ENCODE results near the gene FCN2. TPM values are rescaled to one million over a fixed set of nuclear protein-coding genes. Genes with fewer than 3 reads are reported as not detected.

Gene FCN2
- total RNA-seq, 1 experiment from 2014 or later: not detected

DNA sequence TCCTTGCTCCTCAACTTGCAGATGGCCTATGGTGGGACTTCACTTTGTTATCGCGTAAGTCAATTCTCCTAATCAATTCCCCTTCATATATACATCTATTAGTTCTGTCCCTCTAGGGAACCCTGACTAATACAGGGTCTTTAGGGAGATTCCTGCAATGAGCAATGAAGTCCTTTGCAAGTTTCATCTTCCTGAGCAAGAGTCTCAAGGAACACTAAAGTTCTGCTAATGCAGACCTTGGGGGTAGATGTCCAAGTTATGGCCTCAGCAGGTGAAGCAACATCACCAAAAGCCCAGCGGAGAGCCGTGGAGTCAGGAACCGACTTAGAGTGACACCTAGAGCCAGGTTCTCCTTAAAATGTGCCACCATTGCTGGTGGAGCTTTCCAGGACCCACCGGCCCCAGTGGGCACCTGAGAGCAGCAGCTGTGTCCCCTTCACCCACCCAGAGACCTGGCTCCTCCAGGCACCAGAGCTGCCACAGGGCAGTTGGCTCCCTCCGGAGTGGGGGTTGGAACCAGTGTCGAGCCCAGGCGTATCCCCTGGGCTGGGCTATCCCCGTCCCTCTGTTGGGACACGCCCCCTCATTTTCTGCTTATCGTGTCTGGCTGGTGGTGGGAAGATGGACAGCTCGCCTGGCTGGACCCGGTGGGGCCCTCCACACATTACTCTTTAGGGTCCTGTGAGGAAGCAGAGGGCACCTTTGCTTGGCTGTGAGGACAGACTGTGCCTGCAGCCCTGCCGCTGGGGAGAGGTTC is 48.0 kb downstream of the FCN2 start (continued):
- TF ChIP-seq SP1 (IDR thresholded peaks at IDR 0.05; ENCODE audit: low read depth) (no peak), ELF1 (IDR thresholded peaks at IDR 0.05; ENCODE audit: borderline replicate concordance, low read depth) (no peak), SIN3A (IDR thresholded peaks at IDR 0.05; ENCODE audit: low read depth) (no peak), TCF7L2 (IDR thresholded peaks at IDR 0.05; ENCODE audit: borderline replicate concordance, extremely low read depth, insufficient read depth, insufficient read length) (no peak), EGR1 (IDR thresholded peaks at IDR 0.05; ENCODE audit: low read depth) (no peak), JUND (IDR thresholded peaks at IDR 0.05) (no peak), YY1 (IDR thresholded peaks at IDR 0.05; ENCODE audit: extremely low read depth, insufficient replicate concordance, low read depth, low read length) (no peak), CEBPB (IDR thresholded peaks at IDR 0.05; ENCODE audit: low read depth) (no peak)
- TF ChIP-seq, protein P1, sequence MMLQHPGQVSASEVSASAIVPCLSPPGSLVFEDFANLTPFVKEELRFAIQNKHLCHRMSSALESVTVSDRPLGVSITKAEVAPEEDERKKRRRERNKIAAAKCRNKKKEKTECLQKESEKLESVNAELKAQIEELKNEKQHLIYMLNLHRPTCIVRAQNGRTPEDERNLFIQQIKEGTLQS (IDR thresholded peaks at IDR 0.05): no peak

DNA sequence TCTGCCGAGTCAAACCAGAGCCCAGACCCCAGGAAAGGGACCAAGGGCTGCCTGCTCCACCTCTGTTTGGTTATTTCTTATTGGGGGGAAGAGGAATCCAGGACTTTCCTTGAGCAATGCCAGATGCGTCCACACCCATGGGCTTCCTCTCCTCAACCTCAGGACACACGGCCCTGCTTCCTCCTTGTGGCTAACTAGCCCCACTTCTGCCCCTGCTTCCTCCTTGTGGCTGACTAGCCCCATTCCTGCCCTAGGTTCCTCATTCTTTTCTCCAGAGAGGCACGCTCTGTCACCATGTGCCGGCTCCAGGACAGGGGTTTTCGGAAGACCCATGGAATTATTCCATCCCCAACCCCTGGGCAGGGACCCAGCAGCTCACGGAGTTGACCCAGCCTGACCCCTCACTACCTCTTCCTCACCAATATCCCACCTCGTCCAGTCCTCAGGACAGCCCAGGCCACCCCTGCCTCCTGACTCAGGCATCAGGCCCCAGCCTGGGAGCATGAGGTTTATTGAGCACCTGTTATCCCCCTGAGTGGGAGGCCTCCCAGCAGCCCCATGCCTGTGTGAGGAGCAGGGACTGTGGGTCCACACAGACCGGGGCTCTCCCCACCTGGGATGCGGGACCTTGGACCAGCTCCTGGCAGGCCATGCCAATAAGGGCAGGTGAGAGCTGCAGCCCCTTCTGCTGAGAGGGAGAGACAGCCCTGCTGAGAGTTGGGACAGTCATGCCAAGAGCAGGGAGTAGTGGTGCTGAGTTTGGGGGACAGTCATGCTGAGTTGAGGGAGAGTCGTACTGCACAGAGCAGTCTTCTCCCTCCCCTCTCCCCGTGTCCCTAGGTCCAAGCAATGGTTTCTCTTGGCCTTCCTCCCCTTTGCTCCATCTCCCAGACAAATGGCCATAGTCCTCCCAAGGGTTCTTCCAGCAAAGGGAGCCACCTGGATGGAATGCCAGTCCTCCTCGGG is 48.9 kb downstream of the FCN2 start:
- ChIA-PET POLR2A (no interaction called here), CTCF (no interaction called here), RAD21 (ENCODE audit: low non-redundant PET in 1 of 2, low total read pairs in 2 of 2, uncharacterized antibody in 2 of 2, unreplicated experiment in 2 of 2) (no interaction called here)
- Histone ChIP-seq H3K4me3 (replicated peaks in 1 of 2; ENCODE audit: low read depth in 1 of 2, low read length in 2 of 2) (no peak overlapping the region), H3K4me1 (ENCODE audit: control insufficient read depth in 1 of 2, insufficient read depth in 2 of 2, low read length in 2 of 2) (no peaks in the 10 kb centered on the region), H4K20me1 (ENCODE audit: insufficient read depth) (no peaks in the 10 kb centered on the region), H3K27me3 (ENCODE audit: insufficient read depth, low read length) (peaks cover 6% of the 10 kb centered on the region; the same call in 1 of the 2 replicates), H3K9me3 (ENCODE audit: control insufficient read depth in 1 of 2, insufficient read depth in 1 of 2, low read depth in 1 of 2, low read length in 2 of 2) (no peaks in the 10 kb centered on the region), H3K4me2 (ENCODE audit: low read length) (no peak overlapping the region), H3K9ac (ENCODE audit: low read length) (no peak overlapping the region), H3K36me3 (ENCODE audit: control insufficient read depth in 1 of 2, insufficient read depth in 2 of 2, low read length in 2 of 2) (no peaks in the 10 kb centered on the region), H3K79me2 (ENCODE audit: insufficient read depth, low read length) (no peaks in the 10 kb centered on the region), H2AFZ (ENCODE audit: low read depth, low read length, poor library complexity, severe bottlenecking) (no peak overlapping the region), H3K9me2 (ENCODE audit: insufficient read depth) (no peaks in the 10 kb centered on the region), H3K27ac (ENCODE audit: low read depth, low read length) (no peak overlapping the region)
- no TSS peak for BruUV-seq (replicated peaks)
- no peak for DNase-seq (ENCODE audit: low read depth, low spot score)
- ATAC-seq: no peak
- intact Hi-C loops (cut with micrococcal nuclease): no loop called here
- no peak for TF ChIP-seq FOSL1 (IDR thresholded peaks at IDR 0.05; ENCODE audit: low read depth)
- TF ChIP-seq SP1 (IDR thresholded peaks at IDR 0.05; ENCODE audit: low read depth): no peak
- no peak for TF ChIP-seq ZNF274 (IDR thresholded peaks at IDR 0.05; ENCODE audit: low read depth, low read length)
- TF ChIP-seq, protein P2, sequence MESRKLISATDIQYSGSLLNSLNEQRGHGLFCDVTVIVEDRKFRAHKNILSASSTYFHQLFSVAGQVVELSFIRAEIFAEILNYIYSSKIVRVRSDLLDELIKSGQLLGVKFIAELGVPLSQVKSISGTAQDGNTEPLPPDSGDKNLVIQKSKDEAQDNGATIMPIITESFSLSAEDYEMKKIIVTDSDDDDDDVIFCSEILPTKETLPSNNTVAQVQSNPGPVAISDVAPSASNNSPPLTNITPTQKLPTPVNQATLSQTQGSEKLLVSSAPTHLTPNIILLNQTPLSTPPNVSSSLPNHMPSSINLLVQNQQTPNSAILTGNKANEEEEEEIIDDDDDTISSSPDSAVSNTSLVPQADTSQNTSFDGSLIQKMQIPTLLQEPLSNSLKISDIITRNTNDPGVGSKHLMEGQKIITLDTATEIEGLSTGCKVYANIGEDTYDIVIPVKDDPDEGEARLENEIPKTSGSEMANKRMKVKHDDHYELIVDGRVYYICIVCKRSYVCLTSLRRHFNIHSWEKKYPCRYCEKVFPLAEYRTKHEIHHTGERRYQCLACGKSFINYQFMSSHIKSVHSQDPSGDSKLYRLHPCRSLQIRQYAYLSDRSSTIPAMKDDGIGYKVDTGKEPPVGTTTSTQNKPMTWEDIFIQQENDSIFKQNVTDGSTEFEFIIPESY (IDR thresholded peaks at IDR 0.05; ENCODE audit: extremely low read depth, insufficient replicate concordance, low read length): no peak
- no peak for TF ChIP-seq EZH2 (IDR thresholded peaks at IDR 0.05)
- TF ChIP-seq, protein P3, sequence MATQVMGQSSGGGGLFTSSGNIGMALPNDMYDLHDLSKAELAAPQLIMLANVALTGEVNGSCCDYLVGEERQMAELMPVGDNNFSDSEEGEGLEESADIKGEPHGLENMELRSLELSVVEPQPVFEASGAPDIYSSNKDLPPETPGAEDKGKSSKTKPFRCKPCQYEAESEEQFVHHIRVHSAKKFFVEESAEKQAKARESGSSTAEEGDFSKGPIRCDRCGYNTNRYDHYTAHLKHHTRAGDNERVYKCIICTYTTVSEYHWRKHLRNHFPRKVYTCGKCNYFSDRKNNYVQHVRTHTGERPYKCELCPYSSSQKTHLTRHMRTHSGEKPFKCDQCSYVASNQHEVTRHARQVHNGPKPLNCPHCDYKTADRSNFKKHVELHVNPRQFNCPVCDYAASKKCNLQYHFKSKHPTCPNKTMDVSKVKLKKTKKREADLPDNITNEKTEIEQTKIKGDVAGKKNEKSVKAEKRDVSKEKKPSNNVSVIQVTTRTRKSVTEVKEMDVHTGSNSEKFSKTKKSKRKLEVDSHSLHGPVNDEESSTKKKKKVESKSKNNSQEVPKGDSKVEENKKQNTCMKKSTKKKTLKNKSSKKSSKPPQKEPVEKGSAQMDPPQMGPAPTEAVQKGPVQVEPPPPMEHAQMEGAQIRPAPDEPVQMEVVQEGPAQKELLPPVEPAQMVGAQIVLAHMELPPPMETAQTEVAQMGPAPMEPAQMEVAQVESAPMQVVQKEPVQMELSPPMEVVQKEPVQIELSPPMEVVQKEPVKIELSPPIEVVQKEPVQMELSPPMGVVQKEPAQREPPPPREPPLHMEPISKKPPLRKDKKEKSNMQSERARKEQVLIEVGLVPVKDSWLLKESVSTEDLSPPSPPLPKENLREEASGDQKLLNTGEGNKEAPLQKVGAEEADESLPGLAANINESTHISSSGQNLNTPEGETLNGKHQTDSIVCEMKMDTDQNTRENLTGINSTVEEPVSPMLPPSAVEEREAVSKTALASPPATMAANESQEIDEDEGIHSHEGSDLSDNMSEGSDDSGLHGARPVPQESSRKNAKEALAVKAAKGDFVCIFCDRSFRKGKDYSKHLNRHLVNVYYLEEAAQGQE (IDR thresholded peaks at IDR 0.05; ENCODE audit: low read depth): no peak
- no peak for TF ChIP-seq ELF1 (IDR thresholded peaks at IDR 0.05; ENCODE audit: borderline replicate concordance, low read depth)
- TF ChIP-seq RAD21 (IDR thresholded peaks at IDR 0.05; ENCODE audit: low read depth): no peak
- TF ChIP-seq YY1 (IDR thresholded peaks at IDR 0.05; ENCODE audit: extremely low read depth, insufficient replicate concordance, low read depth, low read length): no peak
- TF ChIP-seq, protein P1 (IDR thresholded peaks at IDR 0.05): no peak
